Amygdala (tissue), 56 donors: ENCODE data around the gene SKOR1.

Experiments
- DNase-seq, 56 donors: peaks; one replicate each; lab custom pipeline; 2025; lab: John Stamatoyannopoulos, UW

Gene SKOR1

GRCh38 chr15:67824976-67825880 is at the start of gene SKOR1:
Gene SKOR1 (plus strand): TSS chr15:67825509. CDS start chr15:67825603, 94 bp downstream.
- no peak for DNase-seq

GRCh38 chr15:67775998-67776397 is 49.3 kb upstream of the SKOR1 start:
- DNase-seq: no peak

- DNase-seq: no peak
Observed at GRCh38 chr15:67776600-67776999, 48.7 kb upstream of the SKOR1 start.

GRCh38 chr15:67777071-67777470 is 48.2 kb upstream of the SKOR1 start:
- no peak for DNase-seq

- no peak for DNase-seq
Observed at GRCh38 chr15:67777773-67778172, 47.5 kb upstream of the SKOR1 start.

GRCh38 chr15:67778968-67779548 is 46.3 kb upstream of the SKOR1 start:
- DNase-seq: no peak

- no peak for DNase-seq
Observed at GRCh38 chr15:67779549-67780111, 45.7 kb upstream of the SKOR1 start.

- no peak for DNase-seq
Observed at GRCh38 chr15:67781061-67781460, 44.2 kb upstream of the SKOR1 start.

GRCh38 chr15:67781907-67782690 is 43.2 kb upstream of the SKOR1 start:
- DNase-seq: peak in 1 of 56 donors; percentile 15

GRCh38 chr15:67782691-67782991 is 42.7 kb upstream of the SKOR1 start:
- no peak for DNase-seq

- no peak for DNase-seq
Observed at GRCh38 chr15:67783303-67783702, 42.0 kb upstream of the SKOR1 start.

GRCh38 chr15:67784090-67784781 is 41.1 kb upstream of the SKOR1 start:
- DNase-seq: no peak

GRCh38 chr15:67784856-67785430 is 40.4 kb upstream of the SKOR1 start:
- no peak for DNase-seq

- no peak for DNase-seq
Observed at GRCh38 chr15:67785431-67785830, 39.9 kb upstream of the SKOR1 start.

- DNase-seq: no peak
Observed at GRCh38 chr15:67786646-67787045, 38.7 kb upstream of the SKOR1 start.

- no peak for DNase-seq
Observed at GRCh38 chr15:67788986-67789385, 36.3 kb upstream of the SKOR1 start.

- DNase-seq: no peak
Observed at GRCh38 chr15:67790610-67791319, 34.5 kb upstream of the SKOR1 start.

GRCh38 chr15:67792250-67792942 is 32.9 kb upstream of the SKOR1 start:
- no peak for DNase-seq
